ENCODE data around the gene CDADC1.

DNA sequence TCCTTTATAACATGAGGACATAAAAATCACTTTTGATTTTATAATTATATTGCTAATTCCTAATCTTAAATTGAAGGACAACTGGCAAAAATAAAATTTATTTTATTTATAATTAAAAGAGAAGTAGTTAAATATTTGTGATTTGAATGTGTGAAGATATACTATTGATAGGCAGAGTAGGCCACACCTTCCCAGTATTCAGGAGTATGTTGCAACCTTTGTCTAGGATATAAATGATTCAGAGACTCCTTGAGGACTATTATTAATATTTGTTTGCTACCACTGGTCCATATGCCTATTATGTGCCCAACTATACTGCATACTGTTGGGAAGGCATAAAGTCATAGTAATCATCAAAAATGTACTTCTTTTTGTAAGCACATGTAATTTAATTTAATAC lies 94.2 kb downstream of the CDADC1 start:
- TF ChIP-seq, protein P1, sequence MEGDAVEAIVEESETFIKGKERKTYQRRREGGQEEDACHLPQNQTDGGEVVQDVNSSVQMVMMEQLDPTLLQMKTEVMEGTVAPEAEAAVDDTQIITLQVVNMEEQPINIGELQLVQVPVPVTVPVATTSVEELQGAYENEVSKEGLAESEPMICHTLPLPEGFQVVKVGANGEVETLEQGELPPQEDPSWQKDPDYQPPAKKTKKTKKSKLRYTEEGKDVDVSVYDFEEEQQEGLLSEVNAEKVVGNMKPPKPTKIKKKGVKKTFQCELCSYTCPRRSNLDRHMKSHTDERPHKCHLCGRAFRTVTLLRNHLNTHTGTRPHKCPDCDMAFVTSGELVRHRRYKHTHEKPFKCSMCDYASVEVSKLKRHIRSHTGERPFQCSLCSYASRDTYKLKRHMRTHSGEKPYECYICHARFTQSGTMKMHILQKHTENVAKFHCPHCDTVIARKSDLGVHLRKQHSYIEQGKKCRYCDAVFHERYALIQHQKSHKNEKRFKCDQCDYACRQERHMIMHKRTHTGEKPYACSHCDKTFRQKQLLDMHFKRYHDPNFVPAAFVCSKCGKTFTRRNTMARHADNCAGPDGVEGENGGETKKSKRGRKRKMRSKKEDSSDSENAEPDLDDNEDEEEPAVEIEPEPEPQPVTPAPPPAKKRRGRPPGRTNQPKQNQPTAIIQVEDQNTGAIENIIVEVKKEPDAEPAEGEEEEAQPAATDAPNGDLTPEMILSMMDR (IDR thresholded peaks at IDR 0.05): no peak
- TF ChIP-seq ZFX (IDR thresholded peaks at IDR 0.05; ENCODE audit: borderline replicate concordance): no peak
